Camera-type eye (tissue), 1 donor: ENCODE results near the gene DVL2. TPM values are rescaled to one million over a fixed set of nuclear protein-coding genes. Genes with fewer than 3 reads are reported as not detected.

ENCODE experiments used
- total RNA-seq: library from RNA; depleted of rRNA; stranded (reverse); fragments of >200 nt; gene quantifications from one replicate; pipeline ENCODE4 v1.2.3, GENCODE V29; 2014

Gene DVL2
- total RNA-seq: 103 TPM

DNA sequence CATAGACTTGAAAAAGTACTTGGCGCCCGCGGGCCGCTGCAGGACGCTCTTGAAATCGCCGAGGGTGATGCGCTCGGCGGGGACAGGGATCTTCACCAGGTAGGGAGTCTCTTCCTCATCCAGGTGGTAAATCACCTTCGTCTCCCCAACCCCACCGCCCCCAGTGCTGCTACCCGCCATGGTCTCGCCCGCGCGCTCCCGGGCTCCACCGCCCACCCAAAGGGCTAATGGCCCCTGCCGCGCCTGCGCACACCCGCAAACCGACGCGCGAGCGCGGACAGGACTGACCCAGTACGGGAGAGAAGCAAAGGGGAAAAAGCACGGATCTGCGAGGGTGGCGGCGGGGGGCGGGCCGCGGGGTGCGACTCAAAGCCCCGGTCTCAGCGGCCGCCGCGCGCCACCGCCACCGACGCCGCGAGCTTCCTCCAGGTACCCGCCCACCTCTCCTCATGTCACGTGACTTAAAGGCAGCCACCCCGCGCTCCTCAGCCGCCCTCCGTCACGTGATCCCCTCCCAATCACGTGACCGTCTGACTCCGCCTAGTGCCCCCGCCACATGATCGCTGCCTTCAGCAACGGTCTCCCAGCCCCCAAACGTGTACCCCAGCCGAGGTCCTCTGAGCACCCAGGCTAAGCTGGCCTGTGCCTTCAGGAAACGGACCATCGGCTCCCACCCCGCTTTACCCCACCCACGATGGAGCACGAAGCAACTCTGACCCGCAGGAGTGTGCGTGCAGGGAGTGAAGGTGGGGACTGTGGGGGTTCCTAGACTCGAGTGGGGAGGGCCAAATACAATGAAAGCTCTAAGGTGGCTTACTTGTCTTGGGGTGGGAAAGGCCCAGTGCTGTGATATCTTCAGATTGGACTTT lies at the start of gene DVL2:
TSS of gene DVL2 (minus strand) at position 435 of the 869 bp plus-strand sequence. CDS start at position 180, 255 bp downstream.

GRCh38 chr17:7281074-7281952 lies 47.0 kb upstream of the DVL2 start, which contains the start of gene SLC2A4:
TSS of gene SLC2A4 (plus strand) at chr17:7281718. CDS start at chr17:7281935, 217 bp downstream.

GRCh38 chr17:7262192-7262934 lies 28.0 kb upstream of the DVL2 start, which contains the start of gene CLDN7:
TSS of gene CLDN7 (minus strand) at chr17:7262478. CDS start at chr17:7262043, 435 bp downstream.

GRCh38 chr17:7252176-7253043 lies 18.1 kb upstream of the DVL2 start, which contains the start of gene ELP5:
TSS of gene ELP5 (plus strand) at chr17:7252215. CDS start at chr17:7252551, 336 bp downstream.

GRCh38 chr17:7251661-7252175 lies 17.4 kb upstream of the DVL2 start, which contains the start of gene CTDNEP1:
TSS of gene CTDNEP1 (minus strand) at chr17:7251734. CDS start at chr17:7251296, 438 bp downstream.

GRCh38 chr17:7241783-7242716 lies 7.7 kb upstream of the DVL2 start, which contains the start of gene GABARAP:
TSS of gene GABARAP (minus strand) at chr17:7242449. CDS start at chr17:7242330, 119 bp downstream.

GRCh38 chr17:7239091-7240027 lies 5.0 kb upstream of the DVL2 start, which contains the start of gene PHF23:
TSS of gene PHF23 (minus strand) at chr17:7239457. CDS start at chr17:7239279, 178 bp downstream.

DNA sequence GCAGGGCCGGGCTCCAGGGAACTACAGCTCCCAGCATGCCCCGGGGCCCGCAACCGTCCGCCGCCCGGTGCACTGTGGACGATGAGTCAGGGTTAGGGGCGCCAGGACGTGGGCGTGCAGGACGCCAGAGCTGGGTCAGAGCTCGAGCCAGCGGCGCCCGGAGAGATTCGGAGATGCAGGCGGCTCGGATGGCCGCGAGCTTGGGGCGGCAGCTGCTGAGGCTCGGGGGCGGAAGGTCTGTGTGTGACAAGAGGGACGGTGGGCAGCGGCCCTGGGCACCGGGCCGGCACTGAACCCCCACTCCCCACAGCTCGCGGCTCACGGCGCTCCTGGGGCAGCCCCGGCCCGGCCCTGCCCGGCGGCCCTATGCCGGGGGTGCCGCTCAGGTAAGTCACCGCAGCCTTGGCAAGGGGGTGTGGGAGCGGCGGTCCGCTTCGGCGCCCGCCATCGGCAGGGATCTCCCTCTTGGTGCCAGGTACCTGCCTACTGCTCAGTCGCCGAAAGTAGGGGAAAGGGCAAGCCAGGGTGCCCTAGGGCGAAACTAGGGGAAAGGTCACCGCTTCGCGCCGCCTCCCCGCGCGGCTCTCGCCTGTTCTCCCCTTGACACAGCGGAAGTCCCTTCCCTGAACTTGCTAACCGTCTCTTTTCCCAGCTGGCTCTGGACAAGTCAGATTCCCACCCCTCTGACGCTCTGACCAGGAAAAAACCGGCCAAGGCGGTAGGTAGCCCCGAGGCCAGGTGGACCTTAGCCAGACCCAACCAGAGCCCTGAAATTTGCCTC lies 14.3 kb downstream of the DVL2 start, which contains the start of the genes ACADVL and DLG4:
TSS of gene ACADVL (plus strand) at position 127 of the 781 bp plus-strand sequence. CDS start at position 174, 47 bp downstream.
TSS of gene DLG4 (minus strand) at position 25 of the 781 bp plus-strand sequence.

DNA sequence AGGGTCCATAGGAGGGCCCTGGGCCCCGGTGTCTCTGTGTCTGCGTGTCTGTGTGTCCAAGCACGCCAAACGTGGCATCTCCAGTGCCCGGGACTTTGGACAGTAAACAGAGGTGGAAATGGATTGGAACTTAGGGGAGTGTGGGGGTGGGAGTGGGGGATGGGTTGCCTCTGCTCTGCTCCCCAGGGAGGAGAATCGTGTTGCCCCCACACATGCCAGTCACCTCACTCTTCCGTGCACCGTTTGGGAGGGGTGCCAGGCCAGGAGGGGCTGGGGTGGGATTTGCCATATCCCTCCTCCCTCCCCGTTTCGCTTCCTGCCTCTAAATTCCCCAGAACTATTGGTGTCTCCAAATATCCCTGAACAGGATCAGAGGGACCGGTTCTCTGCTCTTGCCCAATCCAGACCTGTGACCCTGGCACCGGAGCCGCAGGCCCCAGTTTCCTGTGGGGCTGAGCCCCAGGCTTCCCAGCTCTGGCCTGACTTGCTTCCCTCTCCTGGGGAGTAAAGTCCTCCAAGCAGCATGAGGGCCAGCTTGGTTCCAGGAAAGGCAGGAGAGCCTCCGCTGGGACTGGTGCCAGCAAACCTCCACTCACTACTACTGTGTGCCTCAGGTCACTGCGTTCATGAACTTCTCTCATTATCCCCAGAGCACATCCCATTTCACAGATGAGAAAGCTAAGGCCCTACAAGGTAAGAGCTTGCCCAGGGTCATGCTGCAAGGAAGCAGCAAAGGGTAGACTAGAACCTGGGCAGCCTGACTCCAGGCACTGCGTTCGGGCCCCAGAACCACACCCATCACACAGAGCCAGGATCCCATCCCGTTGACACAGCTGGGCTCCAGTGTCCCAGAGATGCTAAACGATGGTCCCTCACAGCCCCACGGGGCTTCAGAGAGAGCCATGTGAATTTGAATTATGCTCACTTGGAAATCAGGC lies 54.7 kb downstream of the DVL2 start, which contains the start of gene ASGR1:
TSS of gene ASGR1 (minus strand) at position 54 of the 938 bp plus-strand sequence. CDS start 807 bp downstream, outside the sequence.

Other genes with a start within 250 kb of the DVL2 start
- gene ALOX12, start 238.5 kb downstream of the DVL2 start, total RNA-seq: 0.60 TPM
- 45.5 TPM for gene RNASEK, start 221.9 kb downstream of the DVL2 start, total RNA-seq
- gene BCL6B, start 211.5 kb downstream of the DVL2 start, total RNA-seq: 5.4 TPM
- gene SLC16A13, start 198.5 kb downstream of the DVL2 start, total RNA-seq: 0.44 TPM
- 0.44 TPM for gene SLC16A11, start 190.4 kb downstream of the DVL2 start, total RNA-seq
- gene CLEC10A, start 154.3 kb downstream of the DVL2 start, total RNA-seq: 3.3 TPM
- gene ASGR2, start 119.7 kb downstream of the DVL2 start, total RNA-seq: 0.33 TPM
- 5.7 TPM for gene ASGR1, start 55.1 kb downstream of the DVL2 start, total RNA-seq
- 194 TPM for gene DLG4, start 14.7 kb downstream of the DVL2 start, total RNA-seq
- 281 TPM for gene ACADVL, start 14.6 kb downstream of the DVL2 start, total RNA-seq
- 27.5 TPM for gene PHF23, start 4.9 kb upstream of the DVL2 start, total RNA-seq
- gene GABARAP, start 7.9 kb upstream of the DVL2 start, total RNA-seq: 310 TPM
- gene CTDNEP1, start 17.2 kb upstream of the DVL2 start, total RNA-seq: 74.5 TPM
- 39.5 TPM for gene ELP5, start 17.7 kb upstream of the DVL2 start, total RNA-seq
- gene CLDN7, start 28.0 kb upstream of the DVL2 start, total RNA-seq: 14.3 TPM
- gene SLC2A4, start 47.2 kb upstream of the DVL2 start, total RNA-seq: 5.4 TPM
- 1.3 TPM for gene YBX2, start 60.1 kb upstream of the DVL2 start, total RNA-seq
- gene EIF5A, start 73.1 kb upstream of the DVL2 start, total RNA-seq: 138 TPM
- gene GPS2, start 80.8 kb upstream of the DVL2 start, total RNA-seq: 43.4 TPM
- 38.8 TPM for gene NEURL4, start 94.8 kb upstream of the DVL2 start, total RNA-seq
- gene ACAP1, start 102.0 kb upstream of the DVL2 start, total RNA-seq: 6.2 TPM
- gene KCTD11, start 117.6 kb upstream of the DVL2 start, total RNA-seq: 4.5 TPM
- not detected for gene TMEM95, start 120.6 kb upstream of the DVL2 start, total RNA-seq
- 2.4 TPM for gene TNK1, start 146.6 kb upstream of the DVL2 start, total RNA-seq
- gene PLSCR3, start 160.0 kb upstream of the DVL2 start, total RNA-seq: 12.8 TPM
- 27.9 TPM for gene TMEM256, start 169.6 kb upstream of the DVL2 start, total RNA-seq
- 36.2 TPM for gene NLGN2, start 173.3 kb upstream of the DVL2 start, total RNA-seq
- not detected for gene SPEM1, start 185.8 kb upstream of the DVL2 start, total RNA-seq
- not detected for gene SPEM2, start 191.1 kb upstream of the DVL2 start, total RNA-seq
- gene SPEM3, start 194.3 kb upstream of the DVL2 start, total RNA-seq: not detected
- gene TMEM102, start 200.9 kb upstream of the DVL2 start, total RNA-seq: 1.0 TPM
- gene FGF11, start 205.0 kb upstream of the DVL2 start, total RNA-seq: 7.1 TPM
- 17.8 TPM for gene CHRNB1, start 210.5 kb upstream of the DVL2 start, total RNA-seq
- 35.8 TPM for gene ZBTB4, start 245.1 kb upstream of the DVL2 start, total RNA-seq
- not detected for gene SLC35G6, start 246.9 kb upstream of the DVL2 start, total RNA-seq
- gene POLR2A, start 249.8 kb upstream of the DVL2 start, total RNA-seq: 114 TPM